Measurements from ENCODE around the gene CLTCL1. TPM values are rescaled to one million over a fixed set of nuclear protein-coding genes. Genes with fewer than 3 reads are reported as not detected.
"Not testable (repeated sequence)": the region's sequence is repeated elsewhere in the genome, so short reads cannot be mapped to it uniquely, and the experiment has no call there.

The CLTCL1 gene
- total RNA-seq, 1 donor from 2014 or later = 9.8 TPM

DNA sequence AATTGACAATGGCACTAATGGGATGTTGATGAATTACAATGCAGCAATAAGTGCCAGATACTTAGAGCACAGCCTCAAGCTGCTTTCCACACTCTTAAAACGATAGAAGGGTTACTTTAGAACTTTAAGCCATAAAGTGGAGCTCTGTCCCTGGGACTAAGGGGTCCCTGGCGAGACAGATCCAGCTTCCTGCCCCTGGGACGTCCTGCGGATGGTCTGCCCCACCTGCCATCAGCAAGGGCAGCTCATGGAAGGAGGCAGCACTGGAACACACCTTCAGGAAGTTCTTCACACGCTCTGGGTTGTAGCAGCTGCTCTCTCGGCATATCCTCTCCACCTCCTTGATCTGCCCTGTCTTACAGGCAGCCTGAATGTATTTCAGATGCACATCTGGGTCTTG is 67.9 kb downstream of the CLTCL1 start:
- no peak for DNase-seq (ENCODE audit: low spot score in 2 of 2)
- no peak for FAIRE-seq

DNA sequence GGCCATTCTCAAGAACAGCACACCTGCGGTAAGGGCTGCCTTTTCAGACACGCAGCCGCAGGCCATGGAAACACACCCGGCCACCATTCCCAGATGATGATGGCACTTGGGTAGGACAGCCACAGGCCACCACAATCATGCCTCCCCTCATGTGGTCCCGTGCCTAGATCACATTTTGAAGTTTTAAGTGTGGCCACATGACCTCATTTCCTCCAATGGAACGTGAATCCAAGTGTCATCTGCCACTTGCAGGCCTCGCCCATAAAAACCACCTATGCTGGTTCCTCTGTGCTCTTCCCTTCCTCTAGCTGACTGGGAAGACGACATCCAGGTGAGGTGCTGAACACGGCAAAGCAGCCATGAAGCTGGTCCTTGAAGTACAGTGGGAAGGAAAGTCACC is 68.4 kb downstream of the CLTCL1 start:
- no peak for DNase-seq (ENCODE audit: low spot score in 2 of 2)
- no peak for FAIRE-seq

DNA sequence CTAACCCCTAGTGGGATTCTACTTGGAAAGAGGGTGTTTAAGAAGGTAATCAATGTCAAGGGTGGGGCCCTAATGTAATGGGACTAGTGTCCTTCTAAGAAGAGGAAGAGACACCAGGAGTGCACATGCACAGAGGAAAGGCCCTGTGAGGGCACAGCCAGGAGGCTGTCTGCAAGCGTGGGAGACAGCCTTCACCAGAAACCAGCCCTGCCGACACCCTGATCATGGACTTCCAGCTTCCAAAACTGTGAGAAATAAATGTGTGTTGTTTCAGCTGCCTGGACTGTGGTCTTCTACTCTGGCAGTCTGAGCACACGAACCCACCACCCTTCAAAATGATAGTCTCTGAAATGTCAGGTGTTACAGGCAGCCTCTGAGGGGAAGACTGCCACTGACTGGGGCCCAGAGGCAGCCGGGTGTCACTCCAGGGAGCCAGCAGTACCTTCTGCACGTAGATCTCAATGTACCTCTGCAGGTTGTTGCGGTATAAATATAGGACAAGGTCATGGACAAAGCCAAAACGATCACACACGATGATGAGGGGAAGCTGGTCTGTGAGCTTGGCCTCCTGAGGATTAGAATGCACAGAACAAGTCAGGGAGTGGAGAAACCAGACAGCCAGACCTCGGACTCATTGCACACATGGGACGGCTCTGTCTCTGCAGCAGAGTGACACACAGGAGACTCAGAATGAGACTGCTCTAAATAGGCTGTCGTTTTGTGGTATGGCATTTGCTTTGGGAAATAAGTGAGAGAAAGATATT is 69.1 kb downstream of the CLTCL1 start:
- DNase-seq (ENCODE audit: low spot score in 2 of 2) = no peak
- no peak for FAIRE-seq

DNA sequence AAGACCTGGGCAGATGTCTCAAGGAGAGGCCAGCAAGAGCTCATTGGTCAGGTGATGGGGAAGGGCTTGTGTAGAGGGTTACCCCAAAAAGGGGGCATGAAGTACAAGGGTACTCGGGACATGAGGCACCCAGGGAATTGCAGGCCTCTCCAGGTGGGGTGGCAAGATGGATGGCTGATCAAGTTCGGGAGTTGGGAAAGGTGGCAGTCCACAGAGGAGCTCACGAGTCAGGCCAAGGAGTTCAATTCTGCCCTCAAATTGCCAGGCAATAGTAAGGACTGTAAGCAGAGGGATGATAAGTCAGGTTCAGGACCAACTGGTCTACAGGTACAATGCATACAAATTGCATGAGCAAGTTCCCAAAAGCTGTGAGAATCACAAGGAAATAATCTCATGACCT is 70.7 kb downstream of the CLTCL1 start:
- FAIRE-seq = no peak
- DNase-seq (ENCODE audit: low spot score in 2 of 2) = no peak

DNA sequence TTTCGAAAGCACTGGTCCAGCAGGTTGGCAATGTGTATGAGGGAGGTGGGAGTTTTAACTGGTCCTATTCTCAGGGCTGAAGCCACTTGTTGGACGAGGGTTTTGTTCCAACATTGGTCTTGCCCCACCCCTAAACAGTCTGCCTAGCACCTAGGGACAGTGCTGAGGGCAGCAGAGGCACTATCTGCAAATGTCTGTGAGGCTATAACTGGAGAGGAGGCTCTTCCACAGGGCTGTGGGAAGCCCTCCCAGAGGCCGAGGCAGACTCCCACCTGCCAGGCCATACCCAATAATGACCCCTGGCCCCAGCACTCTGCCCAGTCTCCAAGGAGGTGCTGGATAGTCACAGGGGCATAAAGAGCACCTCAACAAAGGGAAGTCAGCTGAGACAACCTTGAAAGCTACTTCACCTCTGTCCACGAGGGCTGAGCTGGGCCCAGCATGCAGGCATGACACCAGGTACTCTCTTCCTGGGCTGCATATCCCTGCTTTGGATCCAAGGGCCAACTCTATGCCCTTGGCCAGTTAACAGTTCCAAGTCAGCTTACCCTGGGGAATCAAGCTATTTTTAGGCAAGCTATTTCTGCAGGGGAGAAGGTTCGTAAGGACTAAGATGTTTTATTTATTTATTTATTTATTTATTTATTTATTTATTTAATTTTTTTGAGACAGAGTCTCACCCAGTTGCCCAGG is 72.8 kb downstream of the CLTCL1 start:
- DNase-seq (ENCODE audit: low spot score in 2 of 2) (no peak), FAIRE-seq (no peak)

DNA sequence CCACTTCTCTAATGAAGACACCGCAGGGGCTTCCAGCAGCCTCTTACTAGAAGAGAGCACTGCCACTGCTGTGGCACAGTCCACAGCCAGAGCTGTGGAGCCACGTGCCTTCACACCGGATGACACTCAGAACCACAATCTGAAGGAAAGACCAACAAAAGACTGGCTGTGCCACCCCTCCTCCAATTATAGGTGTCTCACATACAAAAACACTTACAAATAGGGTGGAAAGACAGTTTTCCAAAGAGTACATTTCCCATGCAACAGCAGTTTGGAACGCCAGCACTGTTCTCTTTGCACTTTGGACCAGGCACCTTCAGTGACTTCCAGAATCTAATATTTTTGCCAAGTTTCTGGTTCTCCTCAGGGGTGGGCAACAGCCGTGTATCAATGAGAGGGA is 74.9 kb downstream of the CLTCL1 start:
- DNase-seq (ENCODE audit: low spot score in 2 of 2) (no peak), FAIRE-seq (no peak)

DNA sequence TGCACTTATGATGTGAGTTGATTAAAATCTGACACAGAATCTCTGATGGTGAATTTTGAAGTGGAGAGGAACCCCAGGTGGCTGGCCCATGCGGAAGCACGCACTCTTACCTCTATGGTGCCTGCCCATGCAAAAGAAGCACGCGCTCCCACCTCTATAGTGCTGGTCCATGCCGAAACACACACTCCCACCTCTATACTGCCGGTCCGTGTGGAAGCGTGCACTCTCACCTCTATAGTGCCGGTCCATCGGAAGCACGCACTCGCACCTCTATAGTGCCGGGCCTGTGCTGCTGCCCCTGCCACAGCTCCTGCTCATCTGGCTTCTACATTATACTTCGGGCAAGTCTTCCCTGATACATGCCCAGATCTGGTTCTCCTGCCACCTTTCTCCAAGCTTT is 76.2 kb downstream of the CLTCL1 start:
- DNase-seq (ENCODE audit: low spot score in 2 of 2) = no peak
- no peak for FAIRE-seq

DNA sequence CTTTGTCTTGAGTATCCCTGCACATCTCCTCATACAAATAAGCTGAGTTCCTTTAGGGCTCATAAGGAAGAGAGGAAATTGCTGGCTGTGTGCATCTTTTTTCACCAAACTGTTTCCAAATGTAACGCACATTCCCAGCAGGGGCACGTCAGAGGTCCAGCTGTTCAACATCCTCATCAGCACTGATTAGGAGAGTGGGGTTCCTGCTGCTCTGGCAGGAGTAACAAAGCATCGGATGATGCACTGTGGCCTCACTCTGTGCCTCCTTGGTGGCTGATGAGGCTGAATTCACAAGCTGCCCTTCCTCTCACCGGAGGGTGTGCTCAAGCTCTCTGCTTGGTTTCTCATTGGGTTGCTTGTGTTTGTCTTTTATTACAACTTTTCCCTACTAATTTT is 77.4 kb downstream of the CLTCL1 start:
- DNase-seq (ENCODE audit: low spot score in 2 of 2) = no peak
- no peak for FAIRE-seq

DNA sequence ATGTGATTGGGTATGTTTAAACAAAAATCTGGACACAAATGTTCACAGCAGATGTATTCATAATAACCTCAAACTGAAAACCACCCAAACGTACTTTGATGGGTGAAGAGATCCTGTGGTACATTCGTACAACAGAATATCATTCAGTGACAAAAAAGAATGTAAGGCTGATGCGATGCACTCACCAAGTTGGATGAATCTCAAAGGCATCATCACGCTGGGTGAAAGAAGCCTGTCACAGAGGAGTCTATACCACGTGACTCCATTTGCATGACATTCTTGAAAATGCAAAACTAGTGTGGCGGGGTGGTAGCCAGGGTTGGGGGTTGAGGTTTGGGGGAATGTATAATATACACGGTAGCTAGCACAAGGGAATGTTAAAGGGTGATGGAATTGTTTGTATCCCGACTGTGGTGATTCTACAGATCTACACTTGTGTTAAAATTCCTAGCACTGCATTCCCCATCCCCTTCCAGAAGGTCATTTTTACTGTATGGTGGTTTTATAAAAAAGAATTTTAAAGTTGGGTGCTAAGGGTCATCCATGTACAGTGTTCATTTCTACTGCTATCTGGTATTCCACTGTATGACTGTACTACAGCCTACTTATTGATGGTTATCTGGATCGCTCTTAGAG is 78.0 kb downstream of the CLTCL1 start:
- no peak for FAIRE-seq
- DNase-seq (ENCODE audit: low spot score in 2 of 2) = no peak

DNA sequence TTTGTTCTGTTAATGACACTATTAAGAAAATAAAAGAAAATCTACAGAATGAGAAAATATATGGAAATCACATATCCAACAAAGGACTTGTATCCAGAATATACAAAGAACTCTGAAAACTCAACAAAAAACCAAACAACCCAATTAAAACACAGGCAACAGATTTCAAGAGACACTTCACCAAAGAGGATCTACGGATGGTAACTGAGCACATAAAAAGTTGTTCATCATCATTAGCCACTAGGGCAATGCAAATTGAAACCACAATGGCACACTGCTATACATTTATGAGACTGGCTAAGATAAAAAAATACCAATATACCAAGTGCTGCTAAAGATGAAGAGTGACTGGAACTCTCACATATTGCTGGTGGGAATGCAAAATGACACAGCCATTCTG is 78.5 kb downstream of the CLTCL1 start:
- FAIRE-seq = peak; percentile 61

DNA sequence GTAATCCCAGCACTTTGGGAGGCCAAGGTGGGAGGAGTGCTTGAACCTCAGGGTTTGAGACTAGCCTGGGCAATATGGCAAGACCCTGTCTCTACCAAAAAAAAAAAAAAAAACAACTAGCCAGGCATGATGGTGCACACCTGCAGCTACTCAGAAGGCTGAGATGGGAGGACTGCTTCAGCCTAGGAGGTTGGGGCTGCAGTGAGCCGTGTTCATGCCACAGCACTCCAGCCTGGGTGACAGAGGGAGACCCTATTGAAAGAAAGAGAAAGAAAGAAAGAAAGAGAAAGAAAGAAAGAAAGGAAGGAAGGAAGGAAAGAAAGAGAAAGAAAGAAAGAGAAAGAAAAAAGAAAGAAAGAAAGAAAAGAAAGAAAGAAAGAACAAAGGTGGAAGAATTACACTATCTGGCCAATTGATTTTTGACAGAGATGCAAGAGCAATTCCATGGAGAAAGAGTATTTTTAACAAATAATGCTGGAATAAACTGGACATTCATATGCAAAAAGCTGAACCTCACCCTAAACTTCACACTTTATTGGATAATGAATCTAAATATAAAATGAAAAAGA is 79.1 kb downstream of the CLTCL1 start:
- no peak for FAIRE-seq
- DNase-seq (ENCODE audit: low spot score in 2 of 2) = no peak

More for the DNA sequence above, 78.5 kb downstream of the CLTCL1 start:
- no peak for DNase-seq (ENCODE audit: low spot score in 2 of 2)

DNA sequence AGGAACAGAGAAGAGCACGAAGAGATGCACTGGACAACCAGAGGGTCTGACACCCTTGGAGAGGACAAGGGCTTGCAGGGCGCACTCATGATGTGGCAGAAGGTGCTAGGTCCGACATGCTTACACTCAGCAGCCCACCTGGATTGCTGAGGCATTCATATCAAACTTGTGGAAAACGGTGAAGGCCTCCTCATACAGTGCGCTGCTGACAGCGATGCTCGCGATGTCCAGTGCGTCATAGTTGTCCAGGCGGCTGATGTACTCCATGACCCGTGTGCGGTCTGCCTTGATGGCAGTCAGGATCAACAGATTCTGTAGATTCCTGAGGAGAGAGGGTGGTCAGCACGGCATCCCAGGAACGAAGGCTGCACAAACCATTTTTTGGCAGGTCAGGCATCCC is 81.3 kb downstream of the CLTCL1 start:
- FAIRE-seq (no peak), DNase-seq (ENCODE audit: low spot score in 2 of 2) (no peak)

DNA sequence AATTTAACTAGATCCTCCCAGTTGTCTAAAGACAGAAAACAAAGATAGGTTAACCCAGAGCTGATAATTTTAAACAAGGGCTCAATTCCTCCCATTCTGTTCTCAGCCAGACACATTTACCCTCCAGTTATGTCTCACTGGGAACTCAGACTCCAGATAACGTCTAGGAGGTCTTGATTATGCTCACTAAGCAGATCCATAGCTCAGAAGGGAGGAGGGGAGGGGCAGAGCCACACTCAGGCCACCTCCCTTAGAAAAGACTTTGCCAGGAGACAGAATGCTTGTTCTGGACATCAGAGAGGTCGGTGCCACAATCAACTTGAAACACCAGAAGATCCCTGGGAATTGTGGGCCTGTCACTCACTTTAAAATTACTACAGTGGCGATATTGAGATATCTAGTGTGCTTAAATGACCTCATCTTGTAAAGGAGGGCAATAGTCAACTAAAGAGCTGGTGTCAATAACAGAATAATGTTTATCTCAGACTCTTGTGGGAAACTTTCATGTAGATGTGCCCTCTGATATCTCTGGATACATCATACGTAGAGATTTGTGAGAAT is 83.2 kb downstream of the CLTCL1 start:
- DNase-seq (ENCODE audit: low spot score in 2 of 2) = no peak
- no peak for FAIRE-seq

DNA sequence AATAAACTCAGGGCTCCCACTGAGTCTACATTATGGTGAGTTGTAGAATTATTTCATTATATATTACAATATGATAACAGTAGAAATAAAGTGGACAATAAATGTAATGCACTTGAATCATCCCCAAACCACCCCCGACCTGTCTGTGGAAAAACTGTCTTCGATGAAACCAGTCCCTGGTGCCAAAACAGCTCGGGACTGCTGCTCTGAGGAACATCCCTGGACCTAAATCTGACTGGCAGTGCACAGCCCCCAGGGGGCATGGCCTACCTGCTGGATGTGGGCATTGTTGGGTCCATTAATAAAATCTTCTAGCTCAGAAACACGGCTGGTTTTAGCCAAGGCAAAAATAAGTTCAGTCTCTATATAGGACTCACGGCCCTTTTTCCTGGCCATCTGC is 83.6 kb downstream of the CLTCL1 start:
- FAIRE-seq = no peak
- no peak for DNase-seq (ENCODE audit: low spot score in 2 of 2)

DNA sequence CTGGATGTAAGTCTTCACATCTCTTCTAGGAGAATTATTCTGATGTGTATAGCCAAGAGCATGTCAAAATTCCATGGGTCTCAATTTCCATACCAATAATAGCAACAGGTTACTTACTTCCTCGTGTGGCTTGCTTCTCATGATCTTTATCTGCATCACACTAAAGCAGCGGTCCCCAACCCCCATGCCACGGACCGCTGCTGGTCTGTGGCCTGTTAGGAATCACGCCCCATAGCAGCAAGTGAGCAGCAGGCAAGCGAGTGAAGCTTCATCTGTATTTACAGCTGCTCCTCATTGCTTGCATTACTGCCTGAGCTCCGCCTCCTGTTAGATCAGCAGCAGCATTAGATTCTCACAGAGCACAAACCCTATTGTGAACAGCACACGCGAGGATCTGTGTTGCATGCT is 84.1 kb downstream of the CLTCL1 start:
- no peak for FAIRE-seq

DNA sequence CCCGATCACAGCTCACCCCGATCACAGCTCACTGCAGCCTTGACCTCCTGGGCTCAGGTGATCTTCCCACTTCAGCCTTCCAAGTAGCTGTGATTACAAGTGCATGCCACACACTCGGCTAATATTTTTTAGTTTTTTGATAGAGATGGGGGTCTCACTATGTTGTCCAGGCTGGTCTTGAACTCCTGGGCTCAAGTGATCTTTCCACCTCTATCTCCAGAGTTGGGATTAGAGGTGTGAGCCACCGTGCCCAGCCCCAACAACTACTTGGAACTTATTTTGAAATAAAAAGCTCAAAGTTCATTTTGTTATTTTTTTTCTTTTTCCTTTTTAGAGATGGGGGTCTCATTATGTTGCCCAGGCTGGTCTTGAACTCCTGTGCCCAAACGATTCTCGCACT is 85.2 kb downstream of the CLTCL1 start:
- DNase-seq (ENCODE audit: low spot score in 2 of 2) = no peak
- no peak for FAIRE-seq

More for the DNA sequence above, 84.1 kb downstream of the CLTCL1 start:
- no peak for DNase-seq (ENCODE audit: low spot score in 2 of 2)

DNA sequence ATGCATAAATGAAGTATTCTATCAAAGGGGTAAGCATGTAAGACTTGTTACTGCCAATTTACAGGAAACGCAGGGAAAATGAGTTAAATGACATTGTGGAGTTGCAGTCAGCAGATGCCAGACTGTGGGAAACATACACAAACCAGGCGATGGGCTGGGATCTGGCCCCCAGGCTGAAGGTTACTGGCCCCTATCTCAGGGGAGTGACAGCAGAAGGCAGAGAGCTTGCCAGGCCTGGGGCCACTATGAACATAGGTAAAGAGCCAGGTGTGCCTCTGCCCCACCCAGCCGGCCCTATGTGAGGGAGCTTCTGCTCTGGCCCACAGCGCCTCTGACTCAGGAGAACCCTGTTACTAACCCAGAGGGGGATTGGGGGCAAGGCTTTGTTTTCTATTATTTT is 86.9 kb downstream of the CLTCL1 start:
- DNase-seq (ENCODE audit: low spot score in 2 of 2) (no peak), FAIRE-seq (no peak)

DNA sequence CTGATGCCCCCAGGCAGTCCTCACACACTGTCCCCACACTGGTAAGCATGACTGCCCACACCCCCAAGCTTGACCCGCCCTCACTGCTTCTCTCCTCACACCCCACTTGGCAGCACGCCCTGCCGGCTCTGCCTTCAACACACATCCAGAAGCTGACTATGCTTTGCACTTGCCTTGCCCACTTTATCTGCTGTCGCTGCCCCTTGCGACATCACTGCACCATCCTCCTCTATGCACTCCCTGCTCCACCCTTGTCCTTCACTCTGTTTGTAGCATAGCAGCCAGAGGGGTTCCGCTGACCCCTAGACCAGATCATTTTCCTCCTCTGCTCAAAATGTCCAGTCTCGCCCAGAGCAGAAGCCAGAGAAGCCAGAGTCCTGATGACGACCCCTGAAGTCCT is 87.7 kb downstream of the CLTCL1 start:
- FAIRE-seq = no peak
- DNase-seq (ENCODE audit: low spot score in 2 of 2) = no peak

DNA sequence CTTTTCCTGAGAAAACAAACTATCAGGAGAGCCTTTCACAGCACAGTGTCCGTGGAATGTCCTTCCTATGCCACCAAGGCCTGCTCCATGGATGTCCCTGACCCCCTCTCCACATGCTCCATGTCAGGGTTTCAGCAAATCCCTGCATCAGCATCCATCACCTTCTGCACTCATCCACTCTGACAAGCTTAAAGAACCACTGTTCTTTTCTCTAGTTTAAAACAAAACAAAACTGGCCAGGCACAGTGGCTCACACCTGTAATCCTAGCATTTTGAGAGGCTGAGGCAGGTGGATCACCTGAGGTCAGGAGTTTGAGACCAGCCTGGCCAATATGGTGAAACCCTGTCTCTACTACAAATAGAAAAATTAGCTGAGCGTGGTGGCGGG is 88.7 kb downstream of the CLTCL1 start:
- not testable (repeated sequence) for FAIRE-seq; DNase-seq (ENCODE audit: low spot score in 2 of 2)

DNA sequence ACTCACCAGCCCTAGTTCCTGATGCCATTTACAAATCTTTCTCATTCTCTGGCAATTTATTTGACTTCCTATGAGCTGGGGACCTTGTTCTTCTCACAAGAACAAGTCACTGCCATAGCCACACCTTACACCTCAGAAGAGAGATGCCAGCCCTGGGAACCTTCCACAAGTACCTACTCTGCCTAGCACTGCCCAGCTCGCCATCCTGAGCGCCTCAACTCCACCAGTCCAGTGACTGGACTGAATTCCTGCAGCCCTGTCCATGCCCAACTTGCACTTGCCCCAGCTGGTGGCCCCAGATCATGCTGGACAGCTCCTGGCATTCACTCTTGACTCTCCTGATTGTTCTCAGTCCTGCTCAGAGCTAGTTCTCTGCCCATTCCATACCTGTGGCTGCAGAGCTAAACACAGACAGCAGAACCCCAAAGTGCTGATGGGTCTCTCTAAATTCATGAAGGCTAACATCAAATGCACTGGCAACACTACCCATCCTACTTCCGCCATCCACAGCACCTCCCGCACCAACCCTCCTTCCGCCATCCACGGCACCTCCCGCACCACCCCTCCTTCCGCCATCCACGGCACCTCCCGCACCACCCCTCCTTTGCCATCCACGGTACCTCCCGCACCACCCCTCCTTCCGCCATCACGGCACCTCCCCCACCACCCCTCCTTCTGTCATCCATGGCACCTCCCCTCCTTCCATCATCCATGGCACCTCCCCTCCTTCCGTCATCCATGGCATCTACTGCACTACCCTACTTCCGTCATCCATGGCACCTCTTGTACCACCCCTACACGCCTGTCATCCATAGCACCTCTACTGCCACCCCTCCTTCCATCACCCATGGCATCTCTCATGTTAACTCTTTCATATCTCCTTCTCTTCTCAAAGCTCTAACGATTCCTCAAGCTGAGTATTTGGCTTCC is 89.4 kb downstream of the CLTCL1 start:
- DNase-seq (ENCODE audit: low spot score in 2 of 2) (no peak), FAIRE-seq (no peak)
